ENCODE data around the gene GTF3C2. TPM values are rescaled to one million over a fixed set of nuclear protein-coding genes. Genes with fewer than 3 reads are reported as not detected.
A peak's percentile ranks its signal among the peaks of the same experiment; 100 is the strongest.

GTF3C2 gene
- total and polyA plus RNA-seq, 2 of the 13 experiments (the other 11 are each of a cell fraction or from before 2014, with no cell fraction given), result 77.5 to 130 TPM

- peak; percentile 80; the same call in 1 of the 2 replicates for TF ChIP-seq ZNF251 (CRISPR knock-in tag; IDR thresholded peaks at IDR 0.05)
- TF ChIP-seq ZNF737 (CRISPR knock-in tag; IDR thresholded peaks at IDR 0.05; ENCODE audit: borderline replicate concordance), result no peak
- TF ChIP-seq ZNF747 (CRISPR knock-in tag; IDR thresholded peaks at IDR 0.05; ENCODE audit: borderline replicate concordance), result no peak; the same call in none of the 2 replicates
- TF ChIP-seq TGIF2 (CRISPR knock-in tag; IDR thresholded peaks at IDR 0.05), result no peak
- TF ChIP-seq ZNF292 (CRISPR knock-in tag; IDR thresholded peaks at IDR 0.05; ENCODE audit: borderline replicate concordance, low read depth), result no peak
- TF ChIP-seq RAD51 (IDR thresholded peaks at IDR 0.05; ENCODE audit: borderline replicate concordance), result no peak
- no peak for TF ChIP-seq ZNF275 (CRISPR knock-in tag; IDR thresholded peaks at IDR 0.05; ENCODE audit: borderline replicate concordance)
- TF ChIP-seq ZBTB44 (CRISPR knock-in tag; IDR thresholded peaks at IDR 0.05), result no peak
- TF ChIP-seq ZNF883 (CRISPR knock-in tag; IDR thresholded peaks at IDR 0.05; ENCODE audit: not compliant biosample characterization), result no peak
- TF ChIP-seq THAP8 (CRISPR knock-in tag; IDR thresholded peaks at IDR 0.05; ENCODE audit: borderline replicate concordance), result no peak
- peak; percentile 16; the same call in 1 of the 2 replicates for TF ChIP-seq ZSCAN21 (CRISPR knock-in tag; IDR thresholded peaks at IDR 0.05; ENCODE audit: borderline replicate concordance)
- no peak for TF ChIP-seq XBP1 (CRISPR knock-in tag; IDR thresholded peaks at IDR 0.05)
- TF ChIP-seq HNF4G (IDR thresholded peaks at IDR 0.05; ENCODE audit: borderline replicate concordance, low read depth, low read length), result no peak
- no peak for TF ChIP-seq HNF4G (CRISPR knock-in tag; IDR thresholded peaks at IDR 0.05; ENCODE audit: borderline replicate concordance, low read depth)
- TF ChIP-seq ZNF597 (CRISPR knock-in tag; IDR thresholded peaks at IDR 0.05), result no peak
- TF ChIP-seq CREB1 (IDR thresholded peaks at IDR 0.05), result no peak
- no peak; the same call in 1 of the 2 replicates for TF ChIP-seq CREB1 (CRISPR knock-in tag; IDR thresholded peaks at IDR 0.05)
- TF ChIP-seq ZNF432 (CRISPR knock-in tag; IDR thresholded peaks at IDR 0.05; ENCODE audit: borderline replicate concordance), result no peak
- TF ChIP-seq ZNF800 (CRISPR knock-in tag; IDR thresholded peaks at IDR 0.05), result no peak
- TF ChIP-seq ZNF577 (CRISPR knock-in tag; IDR thresholded peaks at IDR 0.05; ENCODE audit: borderline replicate concordance, low read depth), result 0 out of 2 replicates have a peak, but pooled peaks have one; percentile 14
- no peak for TF ChIP-seq ZMYM3 (CRISPR knock-in tag; IDR thresholded peaks at IDR 0.05)
These were observed 14.5 kb upstream of the GTF3C2 start (continued) for GRCh38 chr2:27370816-27371620.
